GM12872 (cell line): ENCODE results near the gene STS.

Source experiments
- TF ChIP-seq, protein P1 (sequence below): IDR thresholded peaks from 3 replicates; pipeline ENCODE4 v1.5.1; 2011; ENCODE audit warnings: low read depth, mild to moderate bottlenecking, low read length, moderate library complexity; ENCODE audit not compliant: insufficient read depth

STS gene

DNA sequence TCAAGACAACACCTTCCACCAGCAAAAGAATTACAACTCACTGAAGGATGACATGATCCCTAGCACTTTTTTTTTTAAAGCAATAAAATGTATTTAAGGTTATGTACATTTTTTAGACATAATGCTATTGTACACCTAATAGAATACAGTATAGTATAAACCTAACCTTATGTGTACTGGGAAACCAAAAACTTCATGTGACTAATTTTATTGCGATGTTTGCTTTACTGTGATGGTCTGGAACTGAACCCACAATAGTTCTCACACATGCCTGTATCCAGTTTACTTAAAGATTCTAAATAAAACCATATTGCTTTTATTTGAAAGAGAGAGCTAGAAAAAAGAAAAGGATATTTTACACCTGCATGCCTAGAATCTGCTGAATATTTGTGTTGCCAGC is 4.4 kb upstream of the STS start:
- TF ChIP-seq, protein P1, sequence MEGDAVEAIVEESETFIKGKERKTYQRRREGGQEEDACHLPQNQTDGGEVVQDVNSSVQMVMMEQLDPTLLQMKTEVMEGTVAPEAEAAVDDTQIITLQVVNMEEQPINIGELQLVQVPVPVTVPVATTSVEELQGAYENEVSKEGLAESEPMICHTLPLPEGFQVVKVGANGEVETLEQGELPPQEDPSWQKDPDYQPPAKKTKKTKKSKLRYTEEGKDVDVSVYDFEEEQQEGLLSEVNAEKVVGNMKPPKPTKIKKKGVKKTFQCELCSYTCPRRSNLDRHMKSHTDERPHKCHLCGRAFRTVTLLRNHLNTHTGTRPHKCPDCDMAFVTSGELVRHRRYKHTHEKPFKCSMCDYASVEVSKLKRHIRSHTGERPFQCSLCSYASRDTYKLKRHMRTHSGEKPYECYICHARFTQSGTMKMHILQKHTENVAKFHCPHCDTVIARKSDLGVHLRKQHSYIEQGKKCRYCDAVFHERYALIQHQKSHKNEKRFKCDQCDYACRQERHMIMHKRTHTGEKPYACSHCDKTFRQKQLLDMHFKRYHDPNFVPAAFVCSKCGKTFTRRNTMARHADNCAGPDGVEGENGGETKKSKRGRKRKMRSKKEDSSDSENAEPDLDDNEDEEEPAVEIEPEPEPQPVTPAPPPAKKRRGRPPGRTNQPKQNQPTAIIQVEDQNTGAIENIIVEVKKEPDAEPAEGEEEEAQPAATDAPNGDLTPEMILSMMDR, result no peak

DNA sequence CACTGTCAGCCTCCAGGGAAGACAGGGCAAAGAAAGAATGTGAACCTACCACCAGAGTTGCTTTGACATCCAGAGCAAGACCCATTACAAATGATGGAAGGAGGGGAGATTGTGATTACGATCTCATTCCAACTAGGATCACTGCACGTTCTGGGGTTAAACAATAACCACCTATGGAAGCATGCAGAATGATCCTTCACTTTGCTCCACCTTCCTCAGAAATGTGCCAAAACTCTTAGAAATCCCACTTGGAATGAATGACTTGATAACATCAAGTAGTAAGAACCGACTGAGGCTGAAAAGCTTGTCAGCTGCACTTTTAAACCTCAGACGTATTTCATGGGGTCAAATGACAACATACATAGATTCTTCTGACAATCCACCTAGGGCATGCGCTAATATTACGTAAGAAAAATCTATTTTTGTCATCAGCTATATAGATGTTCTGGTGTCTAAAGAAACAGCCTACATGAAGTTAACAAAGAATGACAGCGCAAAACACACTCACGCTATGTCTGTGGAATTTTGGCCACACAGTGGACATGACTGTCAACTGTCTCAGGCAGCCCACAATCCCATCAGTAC is 3.5 kb upstream of the STS start:
- TF ChIP-seq, protein P1, result no peak

DNA sequence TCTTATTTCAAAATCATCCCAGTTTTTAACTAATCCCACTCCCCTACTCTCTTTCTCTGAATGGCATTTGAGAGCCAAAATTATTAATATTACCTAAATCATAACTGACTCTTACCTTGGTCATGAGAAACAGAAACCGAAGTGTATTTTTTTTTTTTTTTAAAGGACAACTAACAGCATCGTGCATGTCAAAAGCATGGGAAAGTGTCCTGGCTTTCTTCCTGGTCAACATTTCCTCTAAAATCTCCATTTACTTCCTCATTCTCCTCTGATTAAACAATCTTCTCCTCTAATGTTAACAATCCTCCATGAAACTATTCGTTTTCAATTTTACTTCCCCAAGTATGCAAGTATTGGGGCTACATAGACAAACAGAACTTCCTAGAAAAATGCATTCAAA is 2.1 kb upstream of the STS start:
- TF ChIP-seq, protein P1, result no peak

DNA sequence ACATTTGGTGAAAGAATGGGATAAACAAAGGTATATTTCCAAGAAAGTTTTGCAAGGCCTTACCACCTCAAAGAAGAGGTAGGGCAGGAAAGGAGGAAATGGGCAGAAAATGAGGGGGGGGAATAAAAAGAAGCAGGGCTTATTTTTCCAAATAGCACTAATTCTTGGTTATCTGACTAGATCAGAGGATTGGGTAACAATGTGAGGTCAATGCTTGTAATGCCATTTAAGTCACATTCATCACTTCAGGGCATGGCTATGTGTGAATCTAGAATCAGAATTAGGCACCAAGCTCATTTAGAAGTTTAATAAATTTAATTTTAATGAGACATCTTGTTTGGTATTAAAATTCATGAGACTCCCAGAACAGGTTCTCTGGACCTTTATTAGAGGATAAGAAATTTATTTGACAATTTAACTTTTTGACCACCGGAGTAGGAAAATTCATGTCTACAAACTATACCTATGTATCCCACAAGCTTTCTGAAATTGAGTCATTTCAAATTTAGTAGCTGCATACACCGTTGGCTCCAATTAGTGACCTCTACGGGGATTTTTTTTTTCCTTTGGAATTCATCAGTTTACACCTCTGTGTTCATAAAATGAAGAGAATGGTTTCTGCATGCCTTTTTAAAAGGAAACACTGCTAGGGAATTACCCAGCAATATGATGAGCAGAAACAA is 1.4 kb upstream of the STS start:
- TF ChIP-seq, protein P1, result no peak

DNA sequence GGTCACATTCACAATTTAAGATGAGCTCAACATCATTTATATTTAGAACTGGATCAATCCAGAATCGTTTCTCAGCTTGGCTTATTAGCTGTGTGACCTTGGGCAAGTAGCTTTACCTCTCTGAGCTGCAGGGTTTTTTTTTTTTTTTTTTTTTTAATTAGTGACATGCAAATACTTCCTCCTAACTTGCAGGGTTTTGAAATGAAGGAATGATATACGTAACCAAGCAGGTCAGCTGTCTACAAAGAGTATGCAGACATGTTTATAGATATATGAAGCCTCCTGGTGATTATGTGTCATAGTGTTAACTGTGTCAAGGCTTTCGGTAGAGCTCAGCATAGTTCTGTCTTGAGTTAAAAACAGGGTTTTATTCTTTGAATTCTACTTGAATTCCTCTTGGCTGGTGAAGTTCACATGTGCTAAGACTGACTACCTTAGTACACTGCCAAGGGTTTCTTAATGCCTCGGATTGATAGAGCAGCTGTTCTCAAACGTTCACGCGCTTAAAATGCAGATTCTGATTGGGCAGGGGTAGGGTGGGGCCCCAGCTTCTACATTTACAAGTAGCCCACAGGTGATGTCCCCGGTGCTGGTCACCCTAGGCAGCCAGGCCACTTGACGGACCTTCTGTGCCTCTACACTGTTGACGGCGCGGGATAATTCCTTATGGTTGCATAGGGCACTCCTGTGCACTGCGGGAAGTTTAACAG is 654 bp upstream of the STS start:
- TF ChIP-seq, protein P1, result no peak

DNA sequence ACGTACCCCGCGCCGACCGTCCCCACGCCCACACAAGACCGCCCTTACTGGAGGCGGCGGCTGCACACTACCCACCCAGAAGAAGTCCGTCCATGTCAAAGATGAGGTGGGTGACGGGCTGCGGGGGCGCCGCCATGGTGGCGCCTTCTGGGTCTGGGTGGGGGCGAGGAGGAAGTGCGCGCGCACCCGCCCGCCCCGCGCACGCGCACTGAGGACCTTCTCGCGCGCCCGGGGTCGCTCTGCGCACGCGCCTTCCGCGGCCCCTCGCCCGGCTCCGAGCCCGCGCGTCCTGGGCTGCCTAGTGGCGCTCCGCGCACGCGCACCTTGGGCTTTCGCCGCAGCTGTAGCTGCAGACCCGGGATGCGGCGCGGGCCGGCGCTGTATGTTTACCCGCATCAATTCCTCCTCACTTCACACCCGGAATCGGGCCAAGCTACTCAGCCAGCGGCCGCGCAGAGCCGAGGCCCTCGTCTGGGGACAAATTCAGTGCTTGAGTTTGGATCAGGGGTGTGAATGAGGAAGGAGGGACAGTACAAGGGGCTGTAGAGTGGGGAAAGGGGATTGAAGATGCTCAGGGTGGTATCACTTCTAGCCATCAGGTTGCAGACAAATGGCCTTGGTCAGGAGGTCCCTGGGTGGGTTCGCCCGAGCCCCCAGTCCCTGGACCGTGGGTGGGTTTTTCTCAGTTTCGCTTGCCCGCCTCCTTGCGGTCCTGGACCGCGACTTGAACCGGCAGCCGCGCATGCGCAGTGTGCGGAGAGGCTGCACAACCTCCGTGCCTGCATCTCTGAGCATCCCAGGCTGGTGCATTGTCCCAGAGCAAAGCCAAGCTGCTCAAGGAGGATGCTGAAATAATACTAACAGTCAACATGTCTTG is 704 bp downstream of the STS start, which contains the start of gene PUDP:
Gene PUDP, minus strand, starts transcription at position 176 of the 877 bp plus-strand sequence. Its CDS starts 40 bp downstream, at position 136.
- TF ChIP-seq, protein P1, result no peak

DNA sequence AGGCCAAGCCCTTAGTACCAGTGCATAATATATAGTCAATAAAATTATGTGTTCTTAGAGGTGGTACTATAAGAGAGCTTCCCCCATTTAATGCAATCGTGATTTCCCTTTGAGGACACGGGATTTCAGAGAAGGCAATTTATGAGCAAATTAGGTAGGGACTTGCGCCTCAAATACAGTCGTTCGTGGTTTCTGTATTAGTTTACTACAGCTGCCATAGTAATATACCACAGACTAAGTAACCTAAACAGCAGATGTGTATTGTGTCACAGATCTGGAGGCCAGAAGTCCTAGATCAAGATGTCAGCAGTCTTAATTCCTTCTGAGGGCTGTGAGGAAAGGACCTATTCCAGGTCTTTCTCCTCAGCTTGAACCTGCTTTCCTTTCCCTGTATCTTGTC is 1.9 kb downstream of the STS start:
- TF ChIP-seq, protein P1, result no peak
